ENCODE data around the gene PABPC1L. TPM values are rescaled to one million over a fixed set of nuclear protein-coding genes. Genes with fewer than 3 reads are reported as not detected.

PABPC1L gene
- total and polyA plus RNA-seq, 7 donors = 1.0 to 2.8 (median 1.8) TPM

GRCh38 chr20:44948107-44948506, 38.2 kb downstream of the PABPC1L start:
- Histone ChIP-seq H3K36me3 (ENCODE audit: insufficient read depth in 1 of 2, low read depth in 1 of 2) (peaks cover 27 to 100% of the 10 kb centered on the region in 2 donors), H3K4me3 (no peak overlapping the region), H3K9me3 (no peaks in the 10 kb centered on the region), H3K27me3 (ENCODE audit: insufficient read depth in 3 of 3, low read length in 2 of 3) (no peaks in the 10 kb centered on the region), H3K4me1 (peaks cover 4% of the 10 kb centered on the region), H3K27ac (no peak overlapping the region)
- 93 to 96% (median 95%) methylated on average over 5 of the region's 5 CpGs for whole genome bisulfite sequencing, 3 donors
- intact Hi-C loops (cut with DNase I) = no loop called here
- DNase-seq (no peak), ATAC-seq (no peak)
- no peak for TF ChIP-seq CTCF (IDR thresholded peaks at IDR 0.05)

GRCh38 chr20:44948513-44948912, 38.7 kb downstream of the PABPC1L start:
- 75 to 89% (median 87%) methylated on average over 2 of the region's 2 CpGs for WGBS, 3 donors
- ATAC-seq (no peak), DNase-seq (no peak)
- H3K4me3 ChIP-seq = no peak overlapping the region
- TF ChIP-seq CTCF (IDR thresholded peaks at IDR 0.05) = no peak
- H3K36me3 ChIP-seq (ENCODE audit: insufficient read depth in 1 of 2, low read depth in 1 of 2) = peaks cover 26 to 100% of the 10 kb centered on the region in 2 donors
- H3K9me3 ChIP-seq = no peaks in the 10 kb centered on the region
- no peak overlapping the region for H3K27ac ChIP-seq
- H3K4me1 ChIP-seq = peaks cover 4% of the 10 kb centered on the region
- H3K27me3 ChIP-seq (ENCODE audit: insufficient read depth in 3 of 3, low read length in 2 of 3) = no peaks in the 10 kb centered on the region
- intact Hi-C loops (cut with DNase I) = no loop called here

DNA sequence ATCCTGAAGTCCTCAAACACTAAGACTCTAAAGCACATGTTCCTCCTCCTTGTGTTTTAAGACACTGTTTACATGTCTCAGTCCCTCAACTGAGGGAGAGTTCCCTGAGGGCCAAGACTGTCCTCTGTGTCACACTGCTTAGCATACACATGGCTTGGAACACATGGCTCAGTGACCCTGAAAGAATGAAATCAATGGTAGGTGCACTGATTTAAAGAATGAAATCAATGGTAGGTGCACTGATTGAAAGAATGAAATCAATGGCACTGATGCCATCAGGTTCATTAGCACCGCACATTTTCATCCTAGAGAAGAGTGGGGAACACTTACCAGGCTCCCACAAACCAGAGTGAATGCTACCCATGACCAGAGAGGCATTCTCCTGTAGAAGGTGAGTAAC, 40.5 kb downstream of the PABPC1L start:
- DNase-seq (no peak), ATAC-seq (no peak)
- H3K4me1 ChIP-seq = peaks cover 4% of the 10 kb centered on the region
- intact Hi-C loops (cut with DNase I) = no loop called here
- 97 to 100% (median 100%) methylated on average over 1 of the region's 1 CpG for WGBS, 3 donors
- TF ChIP-seq CTCF (IDR thresholded peaks at IDR 0.05) = no peak
- H3K9me3 ChIP-seq = no peaks in the 10 kb centered on the region
- H3K36me3 ChIP-seq (ENCODE audit: insufficient read depth in 1 of 2, low read depth in 1 of 2) = peaks cover 29 to 100% of the 10 kb centered on the region in 2 donors
- H3K27me3 ChIP-seq (ENCODE audit: insufficient read depth in 3 of 3, low read length in 2 of 3) = no peaks in the 10 kb centered on the region
- no peak overlapping the region for H3K27ac ChIP-seq
- H3K4me3 ChIP-seq = no peak overlapping the region

GRCh38 chr20:44952731-44953130, 42.9 kb downstream of the PABPC1L start:
- Histone ChIP-seq H3K4me3 (no peak overlapping the region), H3K4me1 (no peaks in the 10 kb centered on the region), H3K36me3 (ENCODE audit: insufficient read depth in 1 of 2, low read depth in 1 of 2) (peaks cover 32 to 92% of the 10 kb centered on the region in 2 donors), H3K27ac (no peak overlapping the region), H3K9me3 (no peaks in the 10 kb centered on the region), H3K27me3 (ENCODE audit: insufficient read depth in 3 of 3, low read length in 2 of 3) (no peaks in the 10 kb centered on the region)
- intact Hi-C loops (cut with DNase I) = no loop called here
- ATAC-seq (no peak), DNase-seq (no peak)
- no peak for TF ChIP-seq CTCF (IDR thresholded peaks at IDR 0.05)
- 89 to 96% (median 94%) methylated on average over 1 of the region's 1 CpG for WGBS, 3 donors

- intact Hi-C loops (cut with DNase I) = no loop called here
- ATAC-seq (no peak), DNase-seq (no peak)
- H3K36me3 ChIP-seq (ENCODE audit: insufficient read depth in 1 of 2, low read depth in 1 of 2) = peaks cover 24 to 81% of the 10 kb centered on the region in 2 donors
- H3K4me3 ChIP-seq = no peak overlapping the region
- H3K27me3 ChIP-seq (ENCODE audit: insufficient read depth in 3 of 3, low read length in 2 of 3) = no peaks in the 10 kb centered on the region
- 95 to 98% (median 97%) methylated on average over 5 of the region's 5 CpGs for WGBS, 3 donors
- peaks cover 7% of the 10 kb centered on the region for H3K4me1 ChIP-seq
- H3K9me3 ChIP-seq = no peaks in the 10 kb centered on the region
- TF ChIP-seq CTCF (IDR thresholded peaks at IDR 0.05) = no peak
- H3K27ac ChIP-seq = no peak overlapping the region
Measured at GRCh38 chr20:44954211-44954610, 44.4 kb downstream of the PABPC1L start.
